ENCODE results near the gene MS4A13. TPM values are rescaled to one million over a fixed set of nuclear protein-coding genes. Genes with fewer than 3 reads are reported as not detected.

MS4A13 gene
- total and polyA plus RNA-seq, 10 of the 15 experiments (the other 5 are each of a cell fraction or from before 2014, with no cell fraction given), result not detected

GRCh38 chr11:60544077-60544476, 28.9 kb downstream of the MS4A13 start:
- POLR2A ChIA-PET, result no interaction called here
- H3K27ac ChIP-seq (ENCODE audit: control insufficient read depth, insufficient read depth), result no peak overlapping the region
- TF ChIP-seq SMAD1 (IDR thresholded peaks at IDR 0.05; ENCODE audit: low read depth, partially characterized antibody) (no peak), ATF7 (IDR thresholded peaks at IDR 0.05; ENCODE audit: low read depth) (0 out of 2 replicates have a peak, but pooled peaks have one; percentile 14)
- RAD21 ChIA-PET (ENCODE audit: unreplicated experiment), result no interaction called here
- no peaks in the 10 kb centered on the region for H4K20me1 ChIP-seq (ENCODE audit: control insufficient read depth, insufficient read depth)
- no peak overlapping the region for H2AFZ ChIP-seq (ENCODE audit: control insufficient read depth, low read depth, low read length)
- no peaks in the 10 kb centered on the region for H3K79me2 ChIP-seq (ENCODE audit: control insufficient read depth, insufficient read depth, low read length)
- CTCF ChIA-PET, result no interaction called here
- SMC1A ChIA-PET (ENCODE audit: uncharacterized antibody, unreplicated experiment), result interaction anchor here (0.8 to 1.4 kb wide), 2 partner anchors 19 to 90 kb away, joined by 3 to 4 read pairs; no protein-coding TSS in a partner anchor
- no peak overlapping the region for H3K4me2 ChIP-seq (ENCODE audit: control insufficient read depth, insufficient read depth)
- intact Hi-C loops (cut with micrococcal nuclease; ENCODE audit: unreplicated experiment) (no loop called here), in situ Hi-C loops (cut with MboI) (no loop called here)
- H3K9me3 ChIP-seq (replicated peaks; ENCODE audit: control insufficient read depth, insufficient read depth, low read length), result no peaks in the 10 kb centered on the region; the same call in 2 of the 3 replicates
- no peaks in the 10 kb centered on the region; a peak in 1 of 4 replicates for H3K27me3 ChIP-seq (replicated peaks in 1 of 2; ENCODE audit: control insufficient read depth in 2 of 2, insufficient read depth in 2 of 2, low read length in 1 of 2)
- H3K36me3 ChIP-seq (ENCODE audit: control insufficient read depth in 2 of 2, insufficient read depth in 2 of 2, low read length in 1 of 2), result no peaks in the 10 kb centered on the region
- no TSS peak for BruUV-seq (replicated peaks)
- ATAC-seq (no peak), FAIRE-seq (no peak), DNase-seq (ENCODE audit: low read depth, low spot score) (no peak)
- 50% methylated on average over 5 of the region's 5 CpGs for WGBS (ENCODE audit: insufficient coverage, insufficient replicate concordance, low lambda C conversion rate, missing lambda C conversion rate)
- no peak overlapping the region for H3K4me3 ChIP-seq
- no peak overlapping the region for H3K9ac ChIP-seq (ENCODE audit: control insufficient read depth, insufficient read depth, low read length)
- H3K4me1 ChIP-seq (ENCODE audit: control insufficient read depth, insufficient read depth, low read length), result no peaks in the 10 kb centered on the region

DNA sequence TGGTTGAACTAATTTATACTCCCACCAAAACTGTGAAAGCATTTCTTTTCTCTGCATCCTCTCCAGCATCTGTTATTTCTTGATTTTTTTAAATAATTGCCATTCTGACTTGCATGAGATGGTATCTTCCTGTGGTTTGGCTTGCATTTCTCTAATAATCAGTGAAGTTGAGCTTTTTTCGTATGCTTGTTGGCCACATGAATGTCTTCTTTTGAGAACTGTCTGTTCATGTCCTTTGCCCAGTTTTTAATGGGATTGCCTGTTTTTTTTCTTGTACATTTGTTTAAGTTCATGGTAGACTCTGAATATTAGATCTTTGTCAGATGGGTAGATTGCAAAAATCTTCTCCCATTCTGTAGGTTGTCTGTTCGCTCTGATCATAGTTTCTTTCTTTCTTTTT, 46.1 kb downstream of the MS4A13 start:
- no TSS peak for BruUV-seq (replicated peaks)
- intact Hi-C loops (cut with micrococcal nuclease; ENCODE audit: unreplicated experiment), result no loop called here
- RAD21 ChIA-PET (ENCODE audit: unreplicated experiment), result no interaction called here
- TF ChIP-seq ATF3 (IDR thresholded peaks at IDR 0.05; ENCODE audit: borderline replicate concordance, extremely low read depth, low read depth, low read length) (no peak), SMARCA5 (IDR thresholded peaks at IDR 0.05) (no peak), NR2F1 (conservative IDR thresholded peaks at IDR 0.05) (no peak), FOXK2 (IDR thresholded peaks at IDR 0.05) (no peak), BMI1 (IDR thresholded peaks at IDR 0.05; ENCODE audit: borderline replicate concordance) (no peak), POLR2A (IDR thresholded peaks at IDR 0.05; ENCODE audit: low read depth, low read length) (no peak), RCOR1 (conservative IDR thresholded peaks at IDR 0.05; ENCODE audit: low read depth, low read length) (no peak), GABPA (IDR thresholded peaks at IDR 0.05; ENCODE audit: low read depth) (no peak), TCF7 (IDR thresholded peaks at IDR 0.05; ENCODE audit: borderline replicate concordance) (no peak), NR2C2 (IDR thresholded peaks at IDR 0.05; ENCODE audit: borderline replicate concordance, control insufficient read depth, insufficient read length, low read depth) (no peak), ATF2 (IDR thresholded peaks at IDR 0.05; ENCODE audit: low read length) (no peak), WRNIP1 (IDR thresholded peaks at IDR 0.05; ENCODE audit: borderline replicate concordance, low read depth, low read length) (no peak), JUND (IDR thresholded peaks at IDR 0.05; ENCODE audit: low read depth, low read length) (no peak), SPI1 (IDR thresholded peaks at IDR 0.05; ENCODE audit: borderline replicate concordance, insufficient read depth, low read depth, low read length) (no peak), SREBF2 (IDR thresholded peaks at IDR 0.05; ENCODE audit: low read length) (no peak), ZNF622 (IDR thresholded peaks at IDR 0.05) (no peak), BCL11A (IDR thresholded peaks at IDR 0.05; ENCODE audit: low read depth, low read length) (no peak)

More for the DNA sequence above, 46.1 kb downstream of the MS4A13 start:
- ChIA-PET POLR2A (no interaction called here), CTCF (interaction anchor here (1.1 kb wide), 1 partner anchor 26 kb away, joined by 3 read pairs; no protein-coding TSS in a partner anchor), SMC1A (ENCODE audit: uncharacterized antibody, unreplicated experiment) (interaction anchor here (1.2 to 1.4 kb wide), 2 partner anchors 14 to 198 kb away, joined by 3 read pairs; no protein-coding TSS in a partner anchor)
- peaks cover 4% of the 10 kb centered on the region; the same call in 1 of the 2 replicates for H3K4me1 ChIP-seq (ENCODE audit: control insufficient read depth, insufficient read depth, low read length)
- no peaks in the 10 kb centered on the region for H4K20me1 ChIP-seq (ENCODE audit: control insufficient read depth, insufficient read depth)
- H3K9ac ChIP-seq (ENCODE audit: control insufficient read depth, insufficient read depth, low read length), result no peak overlapping the region
- no peak overlapping the region for H3K27ac ChIP-seq (ENCODE audit: control insufficient read depth, insufficient read depth)
- H3K36me3 ChIP-seq (ENCODE audit: control insufficient read depth in 2 of 2, insufficient read depth in 2 of 2, low read length in 1 of 2), result no peaks in the 10 kb centered on the region
- H3K27me3 ChIP-seq (replicated peaks in 1 of 2; ENCODE audit: control insufficient read depth in 2 of 2, insufficient read depth in 2 of 2, low read length in 1 of 2), result no peaks in the 10 kb centered on the region
- DNase-seq (ENCODE audit: low read depth, low spot score) (no peak), ATAC-seq (no peak), FAIRE-seq (no peak)
- no peak overlapping the region for H3K4me2 ChIP-seq (ENCODE audit: control insufficient read depth, insufficient read depth)
- peaks cover 7% of the 10 kb centered on the region; the same call in 2 of the 3 replicates for H3K9me3 ChIP-seq (replicated peaks; ENCODE audit: control insufficient read depth, insufficient read depth, low read length)
- in situ Hi-C loops (cut with MboI), result no loop called here
- H2AFZ ChIP-seq (ENCODE audit: control insufficient read depth, low read depth, low read length), result no peak overlapping the region
- no peak overlapping the region for H3K4me3 ChIP-seq
- WGBS (ENCODE audit: insufficient coverage, insufficient replicate concordance, low lambda C conversion rate, missing lambda C conversion rate), result 0% methylated on average over 2 of the region's 2 CpGs
- no peaks in the 10 kb centered on the region for H3K79me2 ChIP-seq (ENCODE audit: control insufficient read depth, insufficient read depth, low read length)
